RWPE2 (cell line): ENCODE measurements around the gene PMM2.

Experiments used
- ATAC-seq: fragments of 200-7000 bp; cut with Tn5 transposase; 3 replicates; pipeline ENCODE4 v1.9.1; 2021; ENCODE audit warnings: low read depth
- DNase-seq: peaks from one replicate; pipeline ENCODE4 v3.0.0-alpha.2; 2020; ENCODE audit warnings: low spot score
- H3K27ac ChIP-seq: fragments of 450-650 bp; 2 replicates; pipeline ENCODE4 v1.5.1; 2017; ENCODE audit warnings: mild to moderate bottlenecking; ENCODE audit not compliant: poor library complexity, severe bottlenecking
- H3K27me3 ChIP-seq: fragments of 250-450 bp; sonication (Bioruptor Pico); 2 replicates; pipeline ENCODE4 v1.5.1; 2021; ENCODE audit warnings: mild to moderate bottlenecking, moderate library complexity; ENCODE audit not compliant: insufficient read depth, poor library complexity, severe bottlenecking
- H3K36me3 ChIP-seq: fragments of 250-450 bp; sonication (Bioruptor Pico); 2 replicates; pipeline ENCODE4 v1.5.1; 2020; ENCODE audit warnings: low read depth, mild to moderate bottlenecking, moderate library complexity
- H3K4me1 ChIP-seq: fragments of 250-450 bp; sonication (Bioruptor Pico); 2 replicates; pipeline ENCODE4 v1.5.1; 2021; ENCODE audit warnings: mild to moderate bottlenecking, moderate library complexity; ENCODE audit not compliant: insufficient read depth, poor library complexity, severe bottlenecking
- H3K4me3 ChIP-seq: fragments of 250-450 bp; sonication (Bioruptor Pico); 2 replicates; pipeline ENCODE4 v1.5.1; 2021; ENCODE audit warnings: mild to moderate bottlenecking, moderate library complexity; ENCODE audit not compliant: severe bottlenecking
- H3K9me3 ChIP-seq: fragments of 250-450 bp; sonication (Bioruptor Pico); 2 replicates; pipeline ENCODE4 v1.5.1; 2021; ENCODE audit warnings: mild to moderate bottlenecking, moderate library complexity; ENCODE audit not compliant: severe bottlenecking
- CTCF ChIP-seq: fragments of 450-650 bp; IDR thresholded peaks from one replicate; pipeline ENCODE4 v1.5.1; 2017; ENCODE audit warnings: mild to moderate bottlenecking, moderate library complexity; ENCODE audit not compliant: poor library complexity, severe bottlenecking

Gene PMM2

GRCh38 chr16:8763083-8763482, 34.6 kb upstream of the PMM2 start:
- TF ChIP-seq CTCF = no peak
- DNase-seq (no peak), ATAC-seq (no peak)
- no peaks in the 10 kb centered on the region for H3K27me3 ChIP-seq
- H3K36me3 ChIP-seq = no peaks in the 10 kb centered on the region
- no peaks in the 10 kb centered on the region for H3K9me3 ChIP-seq
- no peak overlapping the region for H3K4me3 ChIP-seq
- H3K27ac ChIP-seq = no peak overlapping the region
- no peaks in the 10 kb centered on the region for H3K4me1 ChIP-seq

GRCh38 chr16:8763899-8764298, 33.7 kb upstream of the PMM2 start:
- Histone ChIP-seq H3K4me3 (no peak overlapping the region), H3K27me3 (no peaks in the 10 kb centered on the region), H3K4me1 (no peaks in the 10 kb centered on the region), H3K27ac (no peak overlapping the region), H3K36me3 (no peaks in the 10 kb centered on the region; the same call in 1 of the 2 replicates), H3K9me3 (no peaks in the 10 kb centered on the region)
- no peak for TF ChIP-seq CTCF
- no peak for ATAC-seq
- DNase-seq = no peak

GRCh38 chr16:8764525-8765250, 33.0 kb upstream of the PMM2 start:
- Histone ChIP-seq H3K27me3 (no peaks in the 10 kb centered on the region), H3K4me1 (no peaks in the 10 kb centered on the region), H3K27ac (no peak overlapping the region), H3K4me3 (no peak overlapping the region), H3K36me3 (no peaks in the 10 kb centered on the region; the same call in 1 of the 2 replicates), H3K9me3 (no peaks in the 10 kb centered on the region)
- TF ChIP-seq CTCF = no peak
- DNase-seq (no peak), ATAC-seq (no peak)

- no peak for TF ChIP-seq CTCF
- no peaks in the 10 kb centered on the region for H3K4me1 ChIP-seq
- no peaks in the 10 kb centered on the region for H3K27me3 ChIP-seq
- H3K27ac ChIP-seq = no peak overlapping the region
- no peak overlapping the region for H3K4me3 ChIP-seq
- peaks cover 5% of the 10 kb centered on the region; the same call in 1 of the 2 replicates for H3K36me3 ChIP-seq
- no peak for DNase-seq
- no peaks in the 10 kb centered on the region for H3K9me3 ChIP-seq
- no peak for ATAC-seq
These were observed 30.5 kb upstream of the PMM2 start for GRCh38 chr16:8767176-8767575.

- no peaks in the 10 kb centered on the region for H3K4me1 ChIP-seq
- no peak for ATAC-seq
- no peaks in the 10 kb centered on the region for H3K9me3 ChIP-seq
- no peak overlapping the region for H3K27ac ChIP-seq
- no peak for TF ChIP-seq CTCF
- no peak for DNase-seq
- peaks cover 5% of the 10 kb centered on the region; the same call in 1 of the 2 replicates for H3K36me3 ChIP-seq
- H3K27me3 ChIP-seq = no peaks in the 10 kb centered on the region
- no peak overlapping the region for H3K4me3 ChIP-seq
These were observed 29.4 kb upstream of the PMM2 start for GRCh38 chr16:8768283-8768682.
